Gastrocnemius medialis (tissue), 4 donors: ENCODE results near the gene FEM1B. TPM values are rescaled to one million over a fixed set of nuclear protein-coding genes. Genes with fewer than 3 reads are reported as not detected.

ENCODE experiments used
- ATAC-seq, 2 donors: fragments of 150-250 bp; one replicate each; pipeline ENCODE4 v1.9.1; 2016
- DNase-seq, 2 donors: peaks; one replicate each; pipeline ENCODE4 v3.0.0-alpha.2; 2019
- H3K27ac ChIP-seq, 4 donors: fragments of 200-600 bp; sonication (generic); 1 replicate in 1 of 4; 2 replicates in 3 of 4; pipeline ENCODE4 v1.5.1; 2016 to 2018; ENCODE audit warnings: mild to moderate bottlenecking in 2 of 4, moderate library complexity in 1 of 4
- H3K27me3 ChIP-seq, 3 donors: fragments of 200-600 bp; sonication (generic) in 2 of 3; 1 replicate in 1 of 3; 2 replicates in 2 of 3; pipeline versions ENCODE4 v1.5.1 to v1.6.0; 2016 to 2019; ENCODE audit warnings: mild to moderate bottlenecking in 1 of 3, moderate library complexity in 1 of 3
- H3K36me3 ChIP-seq, 2 donors: fragments of 200-600 bp; sonication (generic) in 1 of 2; one replicate each; pipeline ENCODE4 v1.5.1; 2017 to 2018
- H3K4me1 ChIP-seq, 2 donors: fragments of 200-600 bp; sonication (generic) in 1 of 2; one replicate each; pipeline ENCODE4 v1.5.1; 2016 to 2017; ENCODE audit warnings: mild to moderate bottlenecking in 2 of 2
- H3K4me3 ChIP-seq, 4 donors: fragments of 200-600 bp; sonication (generic) in 3 of 4; 1 replicate in 1 of 4; 2 replicates in 3 of 4; pipeline ENCODE4 v1.5.1; 2016 to 2019; ENCODE audit warnings: mild to moderate bottlenecking in 2 of 4
- H3K9me3 ChIP-seq, 3 donors: fragments of 200-600 bp; sonication (generic) in 2 of 3; 1 replicate in 1 of 3; 2 replicates in 2 of 3; pipeline ENCODE4 v1.5.1; 2016 to 2019
- POLR2A ChIP-seq, 2 donors: fragments of 450-650 bp; IDR thresholded peaks; one replicate each; pipeline ENCODE4 v1.6.1; 2017; ENCODE audit warnings: antibody characterized with exemption in 2 of 2, mild to moderate bottlenecking in 2 of 2, moderate library complexity in 2 of 2
- in situ Hi-C, 4 donors: fragments of 200-750 bp; cut with MboI; loops; one replicate each; pipeline versions ENCODE4 v1.15.0 to v1.8.0; 2017; ENCODE audit warnings: low sequenced_read_pairs in 4 of 4
- intact Hi-C: fragments of 100-400 bp; cut with DNase I; formaldehyde crosslinking; loops from one replicate; pipeline ENCODE4 v1.15.1; 2023; ENCODE audit warnings: low total_unique reads
- total RNA-seq, 4 donors: library from RNA; depleted of rRNA; stranded (reverse); fragments of >200 nt; gene quantifications; one replicate each; pipeline versions ENCODE4 v1.1.0 to v1.2.3, GENCODE V29; 2016
- TF ChIP-seq, protein P1 (sequence below), 5 experiments: fragments of 450-650 bp in 3 of 5; fragments of 200-600 bp in 2 of 5; sonication (generic) in 2 of 5; IDR thresholded peaks in 4 of 5; conservative IDR thresholded peaks in 1 of 5; 1 replicate in 4 of 5; 2 replicates in 1 of 5; pipeline ENCODE4 v1.5.1; 2016 to 2019; ENCODE audit warnings: antibody characterized with exemption in 5 of 5, mild to moderate bottlenecking in 3 of 5, moderate library complexity in 3 of 5

Gene FEM1B
- total RNA-seq, 4 donors from 2014 or later, result 80.8 to 158 (median 124) TPM

- ATAC-seq (peak; percentile 2 to 38), DNase-seq (peak; percentile 64 to 78)
- no peaks in the 10 kb centered on the region for H3K27me3 ChIP-seq
- in situ Hi-C loops, result no loop called here
- H3K4me3 ChIP-seq, result peak overlapping the region; percentile 73 to 97 (median 81)
- peaks cover 0 to 4% of the 10 kb centered on the region in 2 donors for H3K36me3 ChIP-seq
- H3K9me3 ChIP-seq, result no peaks in the 10 kb centered on the region
- peaks cover 52 to 73% of the 10 kb centered on the region in 2 donors for H3K4me1 ChIP-seq
- intact Hi-C loops, result loop anchor here (10.0 kb wide), 4 partner anchors 536 to 1204 kb away; partner anchors contain the start of gene RPLP1
- H3K27ac ChIP-seq, result peak overlapping the region; percentile 97 to 100 (median 99)
- TF ChIP-seq, protein P1, sequence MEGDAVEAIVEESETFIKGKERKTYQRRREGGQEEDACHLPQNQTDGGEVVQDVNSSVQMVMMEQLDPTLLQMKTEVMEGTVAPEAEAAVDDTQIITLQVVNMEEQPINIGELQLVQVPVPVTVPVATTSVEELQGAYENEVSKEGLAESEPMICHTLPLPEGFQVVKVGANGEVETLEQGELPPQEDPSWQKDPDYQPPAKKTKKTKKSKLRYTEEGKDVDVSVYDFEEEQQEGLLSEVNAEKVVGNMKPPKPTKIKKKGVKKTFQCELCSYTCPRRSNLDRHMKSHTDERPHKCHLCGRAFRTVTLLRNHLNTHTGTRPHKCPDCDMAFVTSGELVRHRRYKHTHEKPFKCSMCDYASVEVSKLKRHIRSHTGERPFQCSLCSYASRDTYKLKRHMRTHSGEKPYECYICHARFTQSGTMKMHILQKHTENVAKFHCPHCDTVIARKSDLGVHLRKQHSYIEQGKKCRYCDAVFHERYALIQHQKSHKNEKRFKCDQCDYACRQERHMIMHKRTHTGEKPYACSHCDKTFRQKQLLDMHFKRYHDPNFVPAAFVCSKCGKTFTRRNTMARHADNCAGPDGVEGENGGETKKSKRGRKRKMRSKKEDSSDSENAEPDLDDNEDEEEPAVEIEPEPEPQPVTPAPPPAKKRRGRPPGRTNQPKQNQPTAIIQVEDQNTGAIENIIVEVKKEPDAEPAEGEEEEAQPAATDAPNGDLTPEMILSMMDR (IDR thresholded peaks at IDR 0.05 in 4 of 5, conservative IDR thresholded peaks at IDR 0.05 in 1 of 5), result no peak
- TF ChIP-seq POLR2A (IDR thresholded peaks at IDR 0.05), result peak; percentile 62 to 83
Measured at GRCh38 chr15:68278595-68279405, 1.3 kb downstream of the FEM1B start.

- H3K9me3 ChIP-seq, result no peaks in the 10 kb centered on the region
- in situ Hi-C loops, result no loop called here
- DNase-seq, result peak in 1 of 2 donors; percentile 61
- TF ChIP-seq, protein P1 (IDR thresholded peaks at IDR 0.05 in 4 of 5, conservative IDR thresholded peaks at IDR 0.05 in 1 of 5), result no peak
- TF ChIP-seq POLR2A (IDR thresholded peaks at IDR 0.05), result peak; percentile 65 to 68
- peak overlapping the region; percentile 73 to 97 (median 81) for H3K4me3 ChIP-seq
- peaks cover 0 to 17% of the 10 kb centered on the region in 2 donors for H3K36me3 ChIP-seq
- H3K27me3 ChIP-seq, result no peaks in the 10 kb centered on the region
- ATAC-seq, result peak in 1 of 2 donors; percentile 25
- intact Hi-C loops, result loop anchor here (10.0 kb wide), 4 partner anchors 535 to 1205 kb away; partner anchors contain the start of gene RPLP1
- peaks cover 42 to 69% of the 10 kb centered on the region in 2 donors for H3K4me1 ChIP-seq
- H3K27ac ChIP-seq, result peak overlapping the region; percentile 97 to 100 (median 99)
Measured at GRCh38 chr15:68279779-68280753, 2.5 kb downstream of the FEM1B start.

DNA sequence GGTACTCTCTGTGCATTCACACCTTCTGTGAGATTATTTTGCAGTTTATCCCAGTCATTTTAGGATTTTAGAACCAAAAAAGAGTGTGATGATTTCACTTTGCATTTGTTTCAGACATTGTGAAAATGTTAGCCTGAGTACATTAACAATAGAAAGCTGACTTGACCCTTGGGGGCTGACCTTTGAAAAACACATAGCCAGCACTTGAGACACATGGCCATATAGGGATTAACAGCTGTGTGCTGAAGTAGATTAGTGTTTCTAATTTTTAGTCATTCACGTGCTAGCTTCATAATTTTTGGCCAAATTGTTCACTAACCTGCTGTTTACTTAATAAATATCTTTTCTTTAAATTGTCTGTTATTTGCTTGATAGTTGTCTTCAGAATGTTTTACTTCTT lies 3.5 kb downstream of the FEM1B start:
- Histone ChIP-seq H3K9me3 (no peaks in the 10 kb centered on the region), H3K27me3 (no peaks in the 10 kb centered on the region), H3K4me1 (peaks cover 42 to 72% of the 10 kb centered on the region in 2 donors), H3K27ac (peak overlapping the region; percentile 97 to 100 (median 99)), H3K4me3 (peak overlapping the region; percentile 73 to 97 (median 81)), H3K36me3 (peaks cover 0 to 18% of the 10 kb centered on the region in 2 donors)
- intact Hi-C loops (no loop called here), in situ Hi-C loops (no loop called here)
- ATAC-seq (no peak), DNase-seq (no peak)
- TF ChIP-seq, protein P1 (IDR thresholded peaks at IDR 0.05 in 4 of 5, conservative IDR thresholded peaks at IDR 0.05 in 1 of 5), result no peak
- no peak for TF ChIP-seq POLR2A (IDR thresholded peaks at IDR 0.05)

GRCh38 chr15:68283401-68283800 lies 5.9 kb downstream of the FEM1B start:
- ATAC-seq, result no peak
- H3K27ac ChIP-seq, result peak overlapping the region; percentile 97 to 100 (median 99)
- no peak for TF ChIP-seq POLR2A (IDR thresholded peaks at IDR 0.05)
- TF ChIP-seq, protein P1 (IDR thresholded peaks at IDR 0.05 in 4 of 5, conservative IDR thresholded peaks at IDR 0.05 in 1 of 5), result no peak
- H3K4me3 ChIP-seq, result peak overlapping the region in 1 of 4 donors; percentile 77
- peaks cover 0 to 18% of the 10 kb centered on the region in 2 donors for H3K36me3 ChIP-seq
- in situ Hi-C loops, result no loop called here
- intact Hi-C loops, result no loop called here
- DNase-seq, result no peak
- no peaks in the 10 kb centered on the region for H3K27me3 ChIP-seq
- no peaks in the 10 kb centered on the region for H3K9me3 ChIP-seq
- H3K4me1 ChIP-seq, result peaks cover 55 to 85% of the 10 kb centered on the region in 2 donors
